Tibial nerve (tissue), 4 donors: Measurements from ENCODE around the gene RPL29. TPM values are rescaled to one million over a fixed set of nuclear protein-coding genes. Genes with fewer than 3 reads are reported as not detected.

Experiments
- DNase-seq, 2 donors: peaks; one replicate each; pipeline ENCODE4 v3.0.0-alpha.2; 2019; ENCODE audit warnings: low spot score in 2 of 2
- H3K27ac ChIP-seq, 4 donors: fragments of 200-600 bp; sonication (generic) in 3 of 4; one replicate each; pipeline ENCODE4 v1.5.1; 2017 to 2019; ENCODE audit warnings: mild to moderate bottlenecking in 1 of 4
- H3K27me3 ChIP-seq, 2 donors: fragments of 200-600 bp; sonication (generic) in 1 of 2; one replicate each; pipeline versions ENCODE4 v1.5.1 to v1.6.0; 2017 to 2019
- H3K36me3 ChIP-seq, 3 donors: fragments of 200-600 bp; sonication (generic); one replicate each; pipeline ENCODE4 v1.5.1; 2018 to 2019
- H3K4me1 ChIP-seq, 4 donors: fragments of 200-600 bp; sonication (generic) in 3 of 4; one replicate each; pipeline ENCODE4 v1.5.1; 2017 to 2019
- H3K4me3 ChIP-seq, 4 donors: fragments of 200-600 bp; sonication (generic) in 3 of 4; one replicate each; pipeline ENCODE4 v1.5.1; 2017 to 2019; ENCODE audit warnings: mild to moderate bottlenecking in 1 of 4, moderate library complexity in 1 of 4
- H3K9me3 ChIP-seq, 4 donors: fragments of 200-600 bp; sonication (generic) in 3 of 4; one replicate each; pipeline ENCODE4 v1.5.1; 2017 to 2019
- CTCF ChIP-seq, 5 experiments: fragments of 200-600 bp in 3 of 5; fragments of 450-650 bp in 2 of 5; sonication (generic) in 3 of 5; IDR thresholded peaks; one replicate each; pipeline ENCODE4 v1.5.1; 2016 to 2019; ENCODE audit warnings: antibody characterized with exemption in 5 of 5, mild to moderate bottlenecking in 3 of 5, moderate library complexity in 2 of 5
- EP300 ChIP-seq, 2 donors: sonication (generic); formaldehyde crosslinking; IDR thresholded peaks; one replicate each; pipeline ENCODE4 v1.6.1; 2017; ENCODE audit warnings: antibody characterized with exemption in 2 of 2, mild to moderate bottlenecking in 1 of 2
- POLR2A ChIP-seq, 2 donors: fragments of 450-650 bp; IDR thresholded peaks; one replicate each; pipeline ENCODE4 v1.6.1; 2017; ENCODE audit warnings: antibody characterized with exemption in 2 of 2, mild to moderate bottlenecking in 2 of 2, moderate library complexity in 2 of 2
- WGBS, 2 donors: methylation state at CpG; one replicate each; pipeline ENCODE4 v1.1.5; 2018; 5-methylcytosine and 5-hydroxymethylcytosine counted together
- total RNA-seq, 4 donors: library from RNA; depleted of rRNA; stranded (reverse); fragments of >200 nt; gene quantifications; one replicate each; pipeline ENCODE4 v1.1.0, GENCODE V29; 2016

Gene RPL29
- total RNA-seq, 4 donors from 2014 or later: 809 to 1,472 (median 1,336) TPM

DNA sequence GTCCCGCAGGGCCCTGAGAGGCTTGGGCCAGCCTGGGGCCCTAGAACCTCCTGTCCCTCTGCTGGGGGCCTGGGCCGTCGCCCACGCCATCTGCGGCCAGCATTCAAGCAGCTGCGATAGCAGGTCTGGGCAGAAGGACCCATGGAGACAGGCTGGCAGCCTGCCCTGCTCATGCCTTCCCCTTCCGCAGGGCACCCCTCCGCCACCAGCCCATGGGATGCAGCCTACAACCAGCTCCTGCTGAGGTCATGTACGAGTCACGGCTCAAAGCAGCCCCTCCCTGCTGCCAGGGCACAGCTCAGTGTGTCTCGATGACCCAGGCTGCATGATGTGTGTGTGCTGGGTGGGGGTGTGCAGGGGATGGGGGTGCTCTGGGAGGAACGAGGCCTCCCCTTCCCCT is 32.9 kb upstream of the RPL29 start:
- Histone ChIP-seq H3K27me3 (no peaks in the 10 kb centered on the region), H3K9me3 (no peaks in the 10 kb centered on the region), H3K4me1 (peaks cover 0 to 39% (median 10%) of the 10 kb centered on the region in 4 donors), H3K4me3 (no peak overlapping the region), H3K36me3 (no peaks in the 10 kb centered on the region), H3K27ac (peak overlapping the region in 3 of 4 donors; percentile 38 to 78 (median 74))
- DNase-seq: no peak
- WGBS, 2 donors: 54 to 57% methylated on average over 5 to 6 of the region's 12 CpGs
- TF ChIP-seq CTCF (IDR thresholded peaks at IDR 0.05) (no peak), EP300 (IDR thresholded peaks at IDR 0.05) (peak in 1 of 2 donors; percentile 44)

GRCh38 chr3:52026041-52026440 is 30.3 kb upstream of the RPL29 start:
- TF ChIP-seq POLR2A (IDR thresholded peaks at IDR 0.05) (no peak), CTCF (IDR thresholded peaks at IDR 0.05) (no peak), EP300 (IDR thresholded peaks at IDR 0.05) (no peak)
- H3K9me3 ChIP-seq: no peaks in the 10 kb centered on the region
- DNase-seq: no peak
- H3K27ac ChIP-seq: peak overlapping the region in 2 of 4 donors; percentile 41 to 45
- H3K4me3 ChIP-seq: no peak overlapping the region
- H3K36me3 ChIP-seq: no peaks in the 10 kb centered on the region
- H3K27me3 ChIP-seq: no peaks in the 10 kb centered on the region
- peaks cover 0 to 63% (median 26%) of the 10 kb centered on the region in 4 donors for H3K4me1 ChIP-seq
- WGBS, 2 donors: 47 to 63% methylated on average over 4 of the region's 4 CpGs

DNA sequence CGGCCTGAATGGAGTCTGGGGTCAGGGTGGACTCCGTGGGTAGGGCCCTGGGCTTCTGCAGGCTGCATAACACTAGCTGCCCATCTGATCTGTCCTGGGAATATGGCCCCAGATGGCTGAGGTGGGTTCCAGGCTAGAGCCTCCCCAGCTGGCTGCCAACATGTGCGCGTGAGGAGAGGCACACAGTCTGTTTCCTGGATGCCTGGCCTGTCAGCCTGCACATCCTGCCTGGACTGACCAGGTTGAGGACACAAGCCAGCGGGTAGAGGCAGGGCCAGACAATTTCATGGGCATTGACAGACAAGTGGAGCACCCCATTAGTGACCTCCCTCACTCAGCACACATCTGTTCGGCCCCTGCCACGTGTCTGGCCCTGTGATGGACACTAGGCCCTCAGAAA is 29.8 kb upstream of the RPL29 start:
- peak overlapping the region in 2 of 4 donors; percentile 41 to 45 for H3K27ac ChIP-seq
- no peak overlapping the region for H3K4me3 ChIP-seq
- peaks cover 0 to 69% (median 29%) of the 10 kb centered on the region in 4 donors for H3K4me1 ChIP-seq
- WGBS, 2 donors: 73 to 86% methylated on average over 7 of the region's 7 CpGs
- no peaks in the 10 kb centered on the region for H3K27me3 ChIP-seq
- no peak for DNase-seq
- no peaks in the 10 kb centered on the region for H3K36me3 ChIP-seq
- no peak for TF ChIP-seq POLR2A (IDR thresholded peaks at IDR 0.05)
- TF ChIP-seq CTCF (IDR thresholded peaks at IDR 0.05): no peak
- TF ChIP-seq EP300 (IDR thresholded peaks at IDR 0.05): no peak
- H3K9me3 ChIP-seq: no peaks in the 10 kb centered on the region

GRCh38 chr3:52024765-52025452 is 29.2 kb upstream of the RPL29 start:
- no peaks in the 10 kb centered on the region for H3K27me3 ChIP-seq
- peaks cover 0 to 75% (median 32%) of the 10 kb centered on the region in 4 donors for H3K4me1 ChIP-seq
- no peaks in the 10 kb centered on the region for H3K36me3 ChIP-seq
- TF ChIP-seq CTCF (IDR thresholded peaks at IDR 0.05): no peak
- TF ChIP-seq EP300 (IDR thresholded peaks at IDR 0.05): no peak
- no peak for TF ChIP-seq POLR2A (IDR thresholded peaks at IDR 0.05)
- no peak overlapping the region for H3K4me3 ChIP-seq
- H3K27ac ChIP-seq: peak overlapping the region in 2 of 4 donors; percentile 45 to 88
- WGBS, 2 donors: 60 to 67% methylated on average over 6 of the region's 6 CpGs
- no peak for DNase-seq
- no peaks in the 10 kb centered on the region for H3K9me3 ChIP-seq

DNA sequence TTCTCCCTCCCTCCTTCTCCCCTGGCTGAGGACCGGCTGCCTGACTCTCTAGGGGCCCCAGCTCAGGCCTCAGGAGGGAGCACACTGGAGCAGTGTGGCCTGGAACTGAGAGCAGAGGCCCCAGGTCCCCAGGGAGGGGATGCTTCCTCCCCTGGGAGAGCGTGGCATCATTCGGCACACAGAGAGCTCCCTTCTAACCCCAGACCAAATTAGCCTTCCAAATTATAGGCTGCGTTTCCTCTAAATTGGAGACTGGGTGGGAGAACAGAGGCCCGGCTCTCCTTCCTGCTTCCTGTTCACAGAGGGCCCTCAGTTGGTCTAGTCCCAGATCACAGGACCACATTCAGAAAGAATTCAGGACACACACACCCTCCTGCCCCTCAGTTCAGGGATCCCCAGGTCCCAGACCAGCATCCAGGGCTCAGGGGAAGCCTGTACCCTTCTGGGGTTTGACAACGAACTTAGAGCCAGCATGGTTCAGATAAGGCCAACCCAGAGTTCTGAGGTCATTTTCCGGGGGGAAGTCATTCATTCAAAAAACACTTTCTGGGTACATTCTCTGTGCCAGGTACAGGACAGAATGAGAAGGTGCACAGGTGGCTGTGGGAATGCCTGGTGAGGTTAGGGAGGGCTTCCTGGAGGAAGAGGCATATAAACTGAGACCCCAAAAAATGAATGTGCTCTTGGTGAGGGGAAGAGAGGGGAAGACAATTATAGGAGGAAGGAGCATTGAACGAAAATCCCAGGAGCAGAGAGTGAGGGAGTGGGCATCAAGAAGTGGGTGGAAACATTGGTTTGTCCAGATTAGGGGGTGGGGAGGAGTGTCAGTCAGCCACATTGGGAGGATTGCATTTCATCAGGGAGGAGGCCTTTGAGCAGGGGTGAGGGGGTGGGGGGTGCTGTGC is 28.4 kb upstream of the RPL29 start:
- Histone ChIP-seq H3K36me3 (no peaks in the 10 kb centered on the region), H3K27ac (peak overlapping the region in 2 of 4 donors; percentile 81 to 88), H3K4me3 (no peak overlapping the region), H3K4me1 (peaks cover 0 to 78% (median 29%) of the 10 kb centered on the region in 4 donors), H3K9me3 (no peaks in the 10 kb centered on the region), H3K27me3 (no peaks in the 10 kb centered on the region)
- TF ChIP-seq POLR2A (IDR thresholded peaks at IDR 0.05): no peak
- TF ChIP-seq EP300 (IDR thresholded peaks at IDR 0.05): no peak
- no peak for TF ChIP-seq CTCF (IDR thresholded peaks at IDR 0.05)
- WGBS, 2 donors: 61 to 69% methylated on average over 7 to 8 of the region's 8 CpGs
- DNase-seq: no peak
